A673 (cell line): ENCODE results near the gene CTNNBL1.

Experiments used
- EZH2 ChIP-seq: fragments of 200-600 bp; sonication (generic); IDR thresholded peaks from 2 replicates; pipeline ENCODE4 v1.6.1; 2017; ENCODE audit warnings: borderline replicate concordance, low read depth, mild to moderate bottlenecking, mixed read lengths, antibody characterized with exemption, low read length; ENCODE audit not compliant: poor library complexity, severe bottlenecking
- TF ChIP-seq, protein P1 (sequence below): fragments of 300-800, 200-600 bp; sonication (generic); conservative IDR thresholded peaks from 2 replicates; pipeline ENCODE4 v1.5.1; 2017; ENCODE audit warnings: low read depth, mild to moderate bottlenecking, antibody characterized with exemption, low read length, moderate library complexity, mixed read lengths

DNA sequence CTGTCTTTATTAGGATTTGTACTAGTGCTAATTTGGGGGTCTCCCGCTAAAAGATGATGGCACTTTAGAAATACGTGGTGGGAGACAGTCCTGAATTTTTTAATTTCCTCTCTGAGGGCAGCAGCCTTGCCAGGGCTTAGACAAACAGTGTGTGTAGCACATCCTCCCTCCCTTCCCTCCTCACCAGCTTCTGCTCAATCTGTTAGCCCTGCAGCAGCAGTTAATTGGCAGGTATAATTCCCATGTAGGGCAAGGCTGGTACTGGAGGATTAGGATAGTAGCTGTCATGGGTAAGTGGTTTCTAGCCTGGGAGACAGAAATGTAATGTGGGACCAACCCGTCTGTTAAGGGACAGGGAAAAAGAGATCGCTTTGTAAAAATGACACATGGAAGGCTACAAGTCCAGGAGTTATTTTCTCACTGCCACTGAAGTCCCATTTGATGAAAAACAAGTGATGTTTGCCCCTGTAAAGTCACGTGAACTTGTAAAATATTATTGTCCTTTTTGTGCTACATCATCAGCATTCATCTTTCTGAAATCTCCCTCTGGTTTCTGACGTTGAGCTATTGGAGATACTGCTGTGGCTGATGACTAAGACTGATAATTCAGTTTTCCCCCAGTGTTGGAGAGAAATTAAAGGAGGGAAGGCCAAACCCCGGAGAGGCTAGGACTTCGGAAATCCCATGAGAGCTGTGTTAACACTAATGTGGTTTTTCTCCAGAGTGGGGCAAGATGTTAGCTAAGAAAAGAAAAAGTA, 40.6 kb downstream of the CTNNBL1 start:
- TF ChIP-seq, protein P1, sequence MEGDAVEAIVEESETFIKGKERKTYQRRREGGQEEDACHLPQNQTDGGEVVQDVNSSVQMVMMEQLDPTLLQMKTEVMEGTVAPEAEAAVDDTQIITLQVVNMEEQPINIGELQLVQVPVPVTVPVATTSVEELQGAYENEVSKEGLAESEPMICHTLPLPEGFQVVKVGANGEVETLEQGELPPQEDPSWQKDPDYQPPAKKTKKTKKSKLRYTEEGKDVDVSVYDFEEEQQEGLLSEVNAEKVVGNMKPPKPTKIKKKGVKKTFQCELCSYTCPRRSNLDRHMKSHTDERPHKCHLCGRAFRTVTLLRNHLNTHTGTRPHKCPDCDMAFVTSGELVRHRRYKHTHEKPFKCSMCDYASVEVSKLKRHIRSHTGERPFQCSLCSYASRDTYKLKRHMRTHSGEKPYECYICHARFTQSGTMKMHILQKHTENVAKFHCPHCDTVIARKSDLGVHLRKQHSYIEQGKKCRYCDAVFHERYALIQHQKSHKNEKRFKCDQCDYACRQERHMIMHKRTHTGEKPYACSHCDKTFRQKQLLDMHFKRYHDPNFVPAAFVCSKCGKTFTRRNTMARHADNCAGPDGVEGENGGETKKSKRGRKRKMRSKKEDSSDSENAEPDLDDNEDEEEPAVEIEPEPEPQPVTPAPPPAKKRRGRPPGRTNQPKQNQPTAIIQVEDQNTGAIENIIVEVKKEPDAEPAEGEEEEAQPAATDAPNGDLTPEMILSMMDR = no peak
- TF ChIP-seq EZH2 = no peak
